ENCODE results near the gene PLXNA2. TPM values are rescaled to one million over a fixed set of nuclear protein-coding genes. Genes with fewer than 3 reads are reported as not detected.
A peak's percentile ranks its signal among the peaks of the same experiment; 100 is the strongest.

The PLXNA2 gene
- total and polyA plus RNA-seq, 2 of the 13 experiments (the other 11 are each of a cell fraction or from before 2014, with no cell fraction given) = 1.1 to 2.1 TPM

GRCh38 chr1:208178091-208178529 lies 66.1 kb downstream of the PLXNA2 start (continued):
- TF ChIP-seq PAX8 (CRISPR knock-in tag; IDR thresholded peaks at IDR 0.05; ENCODE audit: borderline replicate concordance) = no peak
- TF ChIP-seq PHF21A (CRISPR knock-in tag; IDR thresholded peaks at IDR 0.05) = peak; percentile 52; the same call in 1 of the 2 replicates
- TF ChIP-seq ARNT (IDR thresholded peaks at IDR 0.05) = no peak
- no peak for TF ChIP-seq FOXO4 (CRISPR knock-in tag; conservative IDR thresholded peaks at IDR 0.05)
- TF ChIP-seq TEAD2 (CRISPR knock-in tag; IDR thresholded peaks at IDR 0.05) = no peak
- TF ChIP-seq, protein P1, sequence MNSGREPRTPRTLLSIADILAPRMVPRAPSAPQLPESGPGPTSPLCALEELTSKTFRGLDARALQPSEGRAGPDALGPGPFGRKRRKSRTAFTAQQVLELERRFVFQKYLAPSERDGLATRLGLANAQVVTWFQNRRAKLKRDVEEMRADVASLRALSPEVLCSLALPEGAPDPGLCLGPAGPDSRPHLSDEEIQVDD (CRISPR knock-in tag; IDR thresholded peaks at IDR 0.05; ENCODE audit: borderline replicate concordance) = no peak
- TF ChIP-seq ATF7-NPFF (CRISPR knock-in tag; IDR thresholded peaks at IDR 0.05; ENCODE audit: low read depth) = no peak
- TF ChIP-seq, protein P2, sequence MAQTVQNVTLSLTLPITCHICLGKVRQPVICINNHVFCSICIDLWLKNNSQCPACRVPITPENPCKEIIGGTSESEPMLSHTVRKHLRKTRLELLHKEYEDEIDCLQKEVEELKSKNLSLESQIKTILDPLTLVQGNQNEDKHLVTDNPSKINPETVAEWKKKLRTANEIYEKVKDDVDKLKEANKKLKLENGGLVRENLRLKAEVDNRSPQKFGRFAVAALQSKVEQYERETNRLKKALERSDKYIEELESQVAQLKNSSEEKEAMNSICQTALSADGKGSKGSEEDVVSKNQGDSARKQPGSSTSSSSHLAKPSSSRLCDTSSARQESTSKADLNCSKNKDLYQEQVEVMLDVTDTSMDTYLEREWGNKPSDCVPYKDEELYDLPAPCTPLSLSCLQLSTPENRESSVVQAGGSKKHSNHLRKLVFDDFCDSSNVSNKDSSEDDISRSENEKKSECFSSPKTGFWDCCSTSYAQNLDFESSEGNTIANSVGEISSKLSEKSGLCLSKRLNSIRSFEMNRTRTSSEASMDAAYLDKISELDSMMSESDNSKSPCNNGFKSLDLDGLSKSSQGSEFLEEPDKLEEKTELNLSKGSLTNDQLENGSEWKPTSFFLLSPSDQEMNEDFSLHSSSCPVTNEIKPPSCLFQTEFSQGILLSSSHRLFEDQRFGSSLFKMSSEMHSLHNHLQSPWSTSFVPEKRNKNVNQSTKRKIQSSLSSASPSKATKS (CRISPR knock-in tag; IDR thresholded peaks at IDR 0.05) = no peak
- no peak for TF ChIP-seq ZEB1 (IDR thresholded peaks at IDR 0.05; ENCODE audit: insufficient replicate concordance, low read depth)
- TF ChIP-seq, protein P3, sequence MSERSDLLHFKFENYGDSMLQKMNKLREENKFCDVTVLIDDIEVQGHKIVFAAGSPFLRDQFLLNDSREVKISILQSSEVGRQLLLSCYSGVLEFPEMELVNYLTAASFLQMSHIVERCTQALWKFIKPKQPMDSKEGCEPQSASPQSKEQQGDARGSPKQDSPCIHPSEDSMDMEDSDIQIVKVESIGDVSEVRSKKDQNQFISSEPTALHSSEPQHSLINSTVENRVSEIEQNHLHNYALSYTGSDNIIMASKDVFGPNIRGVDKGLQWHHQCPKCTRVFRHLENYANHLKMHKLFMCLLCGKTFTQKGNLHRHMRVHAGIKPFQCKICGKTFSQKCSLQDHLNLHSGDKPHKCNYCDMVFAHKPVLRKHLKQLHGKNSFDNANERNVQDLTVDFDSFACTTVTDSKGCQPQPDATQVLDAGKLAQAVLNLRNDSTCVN (CRISPR knock-in tag; IDR thresholded peaks at IDR 0.05; ENCODE audit: borderline replicate concordance) = no peak
- no peak for TF ChIP-seq KAT2B (IDR thresholded peaks at IDR 0.05; ENCODE audit: borderline replicate concordance, low read depth, low read length)
- no peak for TF ChIP-seq FOSL1 (CRISPR knock-in tag; IDR thresholded peaks at IDR 0.05; ENCODE audit: borderline replicate concordance)
- TF ChIP-seq, protein P4, sequence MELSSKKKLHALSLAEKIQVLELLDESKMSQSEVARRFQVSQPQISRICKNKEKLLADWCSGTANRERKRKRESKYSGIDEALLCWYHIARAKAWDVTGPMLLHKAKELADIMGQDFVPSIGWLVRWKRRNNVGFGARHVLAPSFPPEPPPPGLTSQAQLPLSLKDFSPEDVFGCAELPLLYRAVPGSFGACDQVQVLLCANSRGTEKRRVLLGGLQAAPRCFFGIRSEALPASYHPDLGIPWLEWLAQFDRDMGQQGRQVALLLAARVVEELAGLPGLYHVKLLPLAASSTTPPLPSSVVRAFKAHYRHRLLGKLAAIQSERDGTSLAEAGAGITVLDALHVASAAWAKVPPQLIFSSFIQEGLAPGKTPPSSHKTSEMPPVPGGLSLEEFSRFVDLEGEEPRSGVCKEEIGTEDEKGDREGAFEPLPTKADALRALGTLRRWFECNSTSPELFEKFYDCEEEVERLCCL (CRISPR knock-in tag; IDR thresholded peaks at IDR 0.05; ENCODE audit: borderline replicate concordance) = no peak
- no peak for TF ChIP-seq ZNF180 (CRISPR knock-in tag; IDR thresholded peaks at IDR 0.05; ENCODE audit: borderline replicate concordance, low read depth)
- TF ChIP-seq CHD4 (IDR thresholded peaks at IDR 0.05; ENCODE audit: borderline replicate concordance, low read length) = no peak
- TF ChIP-seq NCOA2 (CRISPR knock-in tag; IDR thresholded peaks at IDR 0.05) = 0 out of 2 replicates have a peak, but pooled peaks have one; percentile 30
- peak; percentile 37; the same call in 1 of the 2 replicates for TF ChIP-seq DPF2 (CRISPR knock-in tag; IDR thresholded peaks at IDR 0.05; ENCODE audit: borderline replicate concordance, low read depth)
- no peak for TF ChIP-seq RFX1 (IDR thresholded peaks at IDR 0.05)
- TF ChIP-seq KDM5B (CRISPR knock-in tag; IDR thresholded peaks at IDR 0.05; ENCODE audit: borderline replicate concordance) = no peak
- no peak for TF ChIP-seq SOX6 (IDR thresholded peaks at IDR 0.05)
- no peak for TF ChIP-seq SOX6 (CRISPR knock-in tag; IDR thresholded peaks at IDR 0.05)
- no peak for TF ChIP-seq IKZF5 (CRISPR knock-in tag; IDR thresholded peaks at IDR 0.05)

Measured in HepG2 (cell line).